NCI-H187 treated with DMSO at 0.1 percent for 48 hours (cell line): ENCODE data around the gene TBX15.
"Not testable (repeated sequence)": the region's sequence is repeated elsewhere in the genome, so short reads cannot be mapped to it uniquely, and the experiment has no call there.

Experiments used
- DNase-seq: peaks from one replicate; lab custom pipeline; 2025; lab: John Stamatoyannopoulos, UW

TBX15 gene

DNA sequence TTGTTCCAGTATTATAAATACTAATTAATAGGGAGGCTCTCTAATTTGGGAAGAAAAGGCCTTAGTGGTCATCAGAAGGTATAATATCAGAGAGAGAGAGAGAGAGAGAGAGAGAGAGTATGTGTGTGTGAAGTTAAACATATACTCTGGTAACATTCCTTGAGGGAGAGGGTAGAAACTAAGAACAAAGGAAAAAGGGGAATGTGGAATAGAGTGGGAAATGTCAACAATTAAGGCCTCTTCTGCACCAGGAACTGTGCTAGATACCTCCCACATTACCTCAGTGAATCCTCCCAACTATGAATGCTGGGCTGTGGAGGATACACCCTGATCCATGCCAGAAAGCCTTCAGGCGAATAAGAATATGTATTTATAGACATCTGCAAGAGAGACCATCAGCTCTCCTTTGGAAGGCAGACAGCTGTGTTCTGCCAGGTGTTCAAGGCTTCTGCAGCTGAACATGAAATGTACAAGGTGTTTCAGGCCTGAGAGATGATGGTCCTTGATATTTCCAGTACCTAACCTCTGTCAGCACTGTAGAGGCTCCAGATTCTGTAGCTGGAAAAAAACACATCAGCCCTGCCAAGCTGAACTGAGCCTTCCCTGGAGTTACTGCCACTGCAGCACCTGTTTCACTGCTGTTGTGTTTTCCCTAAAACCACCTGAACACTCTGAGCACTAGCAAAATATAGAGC lies 29.1 kb downstream of the TBX15 start:
- no peak for DNase-seq

DNA sequence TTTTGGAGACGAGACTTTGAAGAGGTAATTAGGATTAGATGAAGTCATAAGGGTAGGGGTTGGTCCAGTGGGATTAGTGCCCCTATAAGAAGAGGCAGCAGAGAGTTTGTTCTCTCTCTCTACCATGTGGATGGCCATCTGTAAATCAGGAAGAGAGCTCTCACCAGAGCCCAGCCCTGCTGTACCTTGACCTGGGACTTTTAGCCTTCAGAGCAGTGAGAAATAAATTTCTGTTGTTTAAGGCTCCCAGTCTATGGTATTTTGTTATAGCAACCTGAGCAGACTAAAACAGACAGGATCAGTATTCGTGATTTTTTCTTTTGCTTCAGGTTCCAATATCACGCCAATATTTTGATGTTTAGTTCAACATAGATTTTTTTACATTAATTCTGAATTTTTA lies 30.0 kb downstream of the TBX15 start:
- no peak for DNase-seq

DNA sequence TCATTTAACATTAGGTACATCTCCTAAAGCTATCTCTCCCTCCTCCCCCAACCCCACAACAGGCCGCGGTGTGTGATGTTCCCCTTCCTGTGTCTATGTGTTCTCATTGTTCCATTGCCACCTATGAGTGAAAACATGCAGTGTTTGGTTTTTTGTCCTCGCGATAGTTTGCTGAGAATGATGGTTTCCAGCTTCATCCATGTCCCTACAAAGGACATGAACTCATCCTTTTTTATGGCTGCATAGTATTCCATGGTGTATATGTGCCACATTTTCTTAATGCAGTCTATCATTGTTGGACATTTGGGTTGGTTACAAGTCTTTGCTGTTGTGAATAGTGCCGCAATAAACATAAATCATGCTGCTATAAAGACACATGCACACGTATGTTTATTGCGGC lies 30.6 kb downstream of the TBX15 start:
- not testable (repeated sequence) for DNase-seq

DNA sequence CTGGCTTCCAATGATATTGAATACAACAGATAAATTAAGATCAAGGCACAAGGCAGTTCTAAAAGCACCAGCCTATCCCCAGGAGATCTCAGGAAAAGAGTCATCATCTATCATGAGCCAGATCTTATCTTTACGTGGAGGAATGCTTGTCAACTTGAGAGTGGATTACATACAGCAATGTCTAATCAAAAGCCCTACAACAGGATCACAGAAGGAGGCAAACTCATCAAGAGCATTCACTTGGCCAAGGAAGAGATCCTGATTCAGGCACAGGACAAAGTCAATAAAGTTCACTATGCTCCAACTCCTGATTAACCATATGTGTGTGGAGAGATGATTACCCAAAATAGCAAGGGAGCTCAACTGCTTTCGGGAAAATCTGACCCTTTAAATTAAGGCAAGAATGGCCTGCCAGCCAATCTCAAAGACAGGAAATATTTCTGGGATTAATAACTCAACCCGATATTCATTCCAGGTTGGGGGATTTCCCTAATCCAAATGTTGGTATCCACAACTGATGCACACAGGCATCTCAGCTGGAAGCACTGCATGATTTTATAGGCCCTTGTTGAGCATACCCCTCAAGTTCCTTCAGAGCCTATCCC lies 33.7 kb downstream of the TBX15 start:
- no peak for DNase-seq

DNA sequence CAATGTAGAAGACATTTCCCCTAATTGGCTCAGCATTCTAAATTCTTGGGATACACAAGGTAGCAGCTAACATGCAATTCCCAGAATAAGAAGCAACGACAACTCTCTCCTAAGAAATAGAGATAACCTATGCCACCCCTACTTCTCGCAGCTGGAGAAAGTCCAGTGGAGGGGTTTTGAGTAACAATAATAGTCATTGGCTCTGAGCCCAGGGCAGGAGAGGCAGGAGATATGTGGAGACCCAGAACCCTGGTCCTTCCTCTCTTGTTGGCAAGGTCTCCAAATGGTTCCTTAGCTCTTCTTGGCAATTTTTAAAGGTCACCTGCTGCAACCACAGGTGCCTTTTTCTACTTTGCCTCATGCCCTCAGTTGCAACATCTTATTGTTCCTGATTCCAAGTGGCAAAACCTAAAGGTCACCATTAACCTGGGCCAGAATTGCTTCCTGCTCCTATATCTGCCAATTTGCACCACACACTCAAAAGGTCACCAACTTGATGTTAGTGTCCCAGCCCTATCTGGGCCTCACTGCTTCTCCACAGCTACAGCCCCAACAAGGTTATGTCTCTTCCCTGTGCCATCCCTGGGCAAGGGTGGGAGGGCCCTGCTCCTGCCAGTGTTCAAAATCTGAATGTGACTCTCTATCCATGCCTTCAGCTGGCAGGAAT lies 36.7 kb downstream of the TBX15 start:
- no peak for DNase-seq

DNA sequence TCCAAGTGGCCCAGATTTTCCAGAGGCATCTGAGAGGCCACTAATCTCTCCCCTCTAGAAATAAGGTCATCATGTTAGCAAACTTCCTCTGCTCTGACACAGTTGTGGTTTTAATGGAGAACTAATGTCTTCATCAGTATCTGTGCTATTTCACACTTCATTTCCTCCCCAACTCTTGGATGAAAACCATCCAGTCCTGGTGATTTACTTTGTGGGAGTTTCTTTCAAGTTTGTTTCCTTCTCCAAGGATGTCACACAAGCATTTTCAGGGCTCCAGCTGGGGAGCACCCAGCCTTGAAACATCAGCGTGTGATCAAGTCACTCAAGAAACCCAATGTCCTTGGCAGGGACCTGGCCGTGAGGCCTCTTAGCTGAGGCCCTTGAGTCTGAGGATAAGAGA lies 38.8 kb downstream of the TBX15 start:
- no peak for DNase-seq

DNA sequence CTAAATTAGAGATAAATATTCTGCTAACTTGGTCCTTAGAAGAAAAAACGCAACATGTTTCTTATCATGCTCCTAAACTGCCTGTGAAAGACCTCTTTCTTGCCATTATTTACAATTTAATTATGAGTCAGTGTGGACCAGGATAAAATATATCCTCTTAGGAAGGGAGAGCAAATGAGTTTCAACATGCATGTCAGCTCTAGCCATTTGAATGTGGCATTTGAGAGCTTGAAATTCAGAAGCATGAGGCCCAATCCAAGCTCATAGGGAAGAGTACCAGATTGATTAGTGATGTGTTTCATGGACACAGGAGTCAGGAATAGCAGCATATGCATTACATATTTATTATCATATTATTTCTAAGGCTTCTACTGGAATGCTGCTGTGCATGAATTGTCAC lies 39.3 kb downstream of the TBX15 start:
- no peak for DNase-seq

DNA sequence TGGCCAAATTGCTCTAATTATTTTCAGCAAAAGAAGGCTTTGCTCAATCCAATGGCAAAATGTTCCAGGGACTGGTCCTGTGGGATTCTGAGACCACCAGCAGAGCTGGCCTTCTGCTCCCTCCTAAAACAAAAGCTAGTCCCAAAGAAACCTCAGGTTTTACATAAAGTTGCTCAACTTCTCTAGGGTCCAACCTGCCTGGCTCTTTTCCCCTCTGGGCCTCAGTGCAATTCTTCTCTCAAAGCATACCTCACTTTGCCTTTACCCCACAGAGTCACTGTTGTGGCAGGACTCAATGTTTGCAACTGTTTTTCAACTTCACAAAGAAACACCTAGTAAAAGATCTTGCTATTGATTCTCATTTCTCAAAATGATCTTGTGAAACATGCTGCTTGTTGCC lies 39.8 kb downstream of the TBX15 start:
- no peak for DNase-seq

DNA sequence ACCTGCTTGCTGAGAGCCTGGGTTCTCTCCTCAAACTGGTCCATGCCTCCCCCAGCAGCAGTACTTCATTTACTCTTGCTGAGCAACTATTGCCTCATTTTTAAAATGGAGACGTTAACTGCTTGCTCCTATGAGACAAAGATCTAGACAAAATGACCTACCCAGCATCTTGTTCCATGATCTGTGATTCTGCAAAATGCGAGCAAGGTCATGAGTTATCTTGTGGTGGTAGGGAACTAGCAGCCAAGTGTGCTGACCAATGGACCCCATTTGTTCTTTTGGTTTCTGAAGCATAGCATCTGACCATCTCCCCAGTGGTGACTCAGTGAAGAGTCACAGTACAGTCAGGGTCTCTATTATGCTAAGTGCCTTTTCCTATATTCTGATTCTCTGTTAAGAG lies 40.4 kb downstream of the TBX15 start:
- DNase-seq, result no peak

DNA sequence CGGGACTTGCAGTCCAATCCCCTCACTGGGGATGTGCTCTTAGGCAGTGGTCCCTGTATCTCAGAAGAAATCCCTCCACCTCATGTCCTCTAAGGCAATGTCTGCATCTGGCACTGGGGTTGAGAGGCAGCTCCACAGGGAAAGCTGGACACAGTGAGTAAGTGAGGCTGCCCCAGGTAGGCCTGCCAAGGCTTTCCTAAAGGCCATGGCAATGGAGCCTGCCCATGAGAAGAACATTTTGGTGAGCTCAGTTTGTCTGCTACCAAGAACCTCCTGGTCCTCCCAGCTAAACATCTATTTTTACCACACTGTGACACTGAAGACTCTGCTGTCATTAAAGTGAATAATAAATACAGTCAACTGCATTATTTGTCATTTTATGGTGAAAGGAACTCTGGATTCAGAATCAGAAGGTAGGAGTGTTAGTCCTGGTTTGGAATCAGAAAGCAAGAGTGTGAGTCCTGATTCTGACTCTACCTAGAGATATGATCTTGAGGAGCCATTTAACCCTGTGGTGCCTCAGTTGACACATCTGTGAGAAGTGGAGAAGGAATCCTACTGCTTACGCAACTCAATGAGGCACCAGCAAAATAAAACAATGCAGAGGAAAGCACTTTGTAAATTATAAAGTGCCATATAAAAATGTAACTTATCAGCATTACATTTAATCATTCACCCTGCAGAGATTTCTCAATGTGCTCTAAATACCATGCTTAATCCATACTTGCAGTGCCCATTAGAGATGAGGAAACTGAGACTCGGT lies 41.0 kb downstream of the TBX15 start:
- DNase-seq, result no peak

DNA sequence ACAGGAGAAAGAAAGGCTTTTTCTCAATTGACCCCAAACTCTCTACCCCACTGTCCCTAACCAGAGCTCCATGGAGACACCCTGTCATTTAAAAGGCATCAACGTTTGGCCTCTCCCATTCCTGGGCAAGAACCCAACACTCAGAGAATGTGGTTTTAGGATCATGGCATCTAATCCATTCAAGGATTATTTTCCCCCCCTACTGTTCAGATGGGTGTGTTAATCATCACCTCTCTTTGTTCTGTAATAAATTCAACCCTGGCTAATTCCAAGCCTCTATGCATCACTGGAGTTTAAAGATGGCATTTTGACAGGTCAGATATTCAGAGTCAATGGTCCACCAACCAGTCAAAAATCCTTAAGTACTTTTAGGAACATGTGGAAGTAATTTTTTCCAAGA lies 42.7 kb downstream of the TBX15 start:
- no peak for DNase-seq

DNA sequence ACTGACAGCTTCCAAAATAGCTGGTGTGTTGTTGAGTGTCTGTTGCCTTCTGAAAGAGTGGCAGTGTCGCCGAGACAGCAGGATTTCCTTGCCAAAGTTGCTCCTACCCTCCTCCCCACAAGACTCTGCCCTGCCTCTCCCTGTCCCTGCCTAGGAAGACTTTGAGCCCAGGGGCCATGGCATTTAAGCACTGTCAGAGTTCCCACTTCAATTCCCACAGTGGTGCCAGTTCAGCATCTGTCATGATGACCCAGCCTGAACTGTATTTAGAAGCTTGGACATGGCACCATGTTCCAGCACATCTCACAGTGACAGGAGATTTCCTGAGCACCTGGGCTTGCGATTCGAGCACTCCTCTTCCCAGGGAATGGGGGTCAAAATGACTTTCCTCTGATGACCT lies 43.6 kb downstream of the TBX15 start:
- no peak for DNase-seq

DNA sequence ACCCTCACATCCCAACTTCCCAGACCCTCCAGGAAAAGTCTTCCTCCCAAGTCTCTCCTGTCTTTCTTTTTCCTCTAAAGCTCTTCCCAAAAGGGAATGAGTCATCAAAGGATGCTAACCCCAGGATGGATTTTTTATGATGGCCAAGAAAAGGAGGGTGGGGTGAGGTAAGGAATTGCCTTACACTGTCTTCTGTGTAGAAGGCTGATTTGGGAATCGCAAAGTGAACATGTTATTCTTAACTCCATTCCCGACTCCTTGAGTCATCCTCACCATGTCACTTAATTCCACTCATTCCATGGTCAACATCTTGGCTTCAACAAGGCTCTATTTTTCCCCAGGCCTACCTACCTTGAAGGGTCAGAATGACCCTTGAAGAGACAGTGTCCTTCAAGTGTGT lies 44.0 kb downstream of the TBX15 start:
- no peak for DNase-seq

DNA sequence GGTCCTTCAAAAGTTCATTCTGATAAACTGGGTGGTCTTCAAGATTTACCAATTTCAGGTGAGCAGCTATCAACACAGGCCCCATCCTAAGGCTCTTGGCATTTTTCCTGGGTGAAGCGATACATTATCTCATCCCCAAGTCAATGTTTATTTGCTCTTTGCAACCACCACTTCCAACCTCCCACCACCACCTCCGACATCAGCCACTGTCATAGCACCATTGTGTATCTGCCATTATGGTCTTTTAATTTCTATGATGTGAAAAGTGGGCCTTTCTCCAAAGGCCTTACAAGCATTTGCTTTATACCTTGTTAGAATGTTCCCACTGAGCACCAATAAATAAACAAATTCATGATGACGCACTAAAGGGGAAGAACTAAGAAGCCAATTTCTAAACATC lies 47.2 kb downstream of the TBX15 start:
- DNase-seq, result no peak

DNA sequence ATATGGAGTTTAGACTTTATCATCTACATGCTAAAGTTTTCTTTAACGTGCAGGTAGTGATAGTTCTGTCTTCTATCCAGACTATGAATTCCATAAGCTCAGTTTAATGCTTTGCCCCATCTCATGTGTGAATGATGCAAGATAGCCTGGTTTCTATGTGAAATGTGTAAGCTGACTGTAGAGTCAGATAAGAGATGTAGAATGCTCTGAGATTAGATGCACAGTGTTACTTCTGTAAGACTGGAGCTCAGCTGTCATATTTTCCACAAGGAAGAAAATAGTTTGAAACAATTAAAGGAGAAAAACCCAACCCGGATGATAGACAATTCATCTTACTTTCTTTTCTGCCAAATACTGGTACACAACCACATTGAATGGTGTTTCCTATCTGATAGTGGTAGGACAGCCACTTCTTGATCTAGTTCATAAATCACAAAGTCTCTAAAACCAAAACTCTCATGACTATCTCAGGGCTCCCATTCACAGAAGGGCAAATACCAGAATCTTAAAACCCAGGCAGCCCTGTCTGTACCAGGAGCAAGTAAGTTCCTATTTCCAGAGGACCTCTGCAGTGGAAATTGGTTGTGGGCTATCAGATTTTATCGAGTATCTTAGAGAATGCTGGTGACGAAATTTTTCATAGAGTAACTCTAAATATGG lies 50.6 kb downstream of the TBX15 start:
- no peak for DNase-seq

DNA sequence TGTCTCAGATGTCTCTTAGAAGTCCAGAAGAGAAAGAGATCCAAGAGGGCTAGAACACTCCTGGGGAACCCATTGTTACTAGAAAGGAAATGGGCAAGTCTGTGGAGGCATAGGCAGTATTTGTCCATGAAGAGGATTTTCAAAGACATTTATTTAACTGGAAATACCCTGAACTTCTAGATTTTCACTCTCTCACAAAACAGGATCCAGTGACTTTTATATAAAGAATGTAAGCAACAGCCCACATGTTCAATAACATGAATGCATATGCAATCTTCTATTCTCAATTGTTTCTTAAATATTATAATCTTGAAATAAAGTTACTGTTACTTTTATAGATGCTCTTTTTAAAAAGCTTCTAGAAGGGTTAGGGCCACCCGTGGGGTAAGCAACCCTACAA lies 53.4 kb downstream of the TBX15 start:
- DNase-seq, result no peak

DNA sequence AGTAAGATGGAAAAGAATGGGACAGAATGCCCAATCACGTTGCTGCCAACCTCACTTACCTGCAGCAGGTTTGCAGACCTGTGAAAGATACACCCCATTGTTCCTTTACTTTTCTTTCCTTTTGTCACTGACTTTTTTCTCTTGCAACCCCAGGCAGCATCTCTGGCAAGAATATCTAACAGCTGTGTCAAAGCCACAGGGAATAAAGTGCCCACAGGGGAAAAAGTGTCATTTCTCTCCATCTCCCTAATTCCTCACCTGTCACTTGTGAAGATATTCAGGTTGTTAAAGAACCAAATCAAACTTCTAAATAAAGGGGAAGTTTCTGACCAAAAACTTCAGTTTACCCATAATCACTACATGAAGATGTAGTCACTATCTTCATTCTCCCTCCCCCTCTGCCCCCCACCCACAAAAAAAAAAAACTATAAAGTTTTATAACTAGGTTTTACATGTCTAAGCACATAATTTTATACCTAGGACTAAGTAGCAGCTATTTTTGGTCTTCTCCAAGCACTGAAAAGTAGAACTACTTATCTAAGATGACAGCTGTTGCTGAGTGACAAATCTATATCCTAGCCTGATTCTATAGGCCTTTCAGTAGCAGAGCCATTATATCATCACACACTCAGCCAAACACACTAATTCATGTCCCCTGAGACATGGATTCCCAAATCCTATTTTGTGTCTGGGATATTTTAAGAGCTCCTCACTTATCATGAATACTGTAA lies 54.9 kb downstream of the TBX15 start:
- no peak for DNase-seq

DNA sequence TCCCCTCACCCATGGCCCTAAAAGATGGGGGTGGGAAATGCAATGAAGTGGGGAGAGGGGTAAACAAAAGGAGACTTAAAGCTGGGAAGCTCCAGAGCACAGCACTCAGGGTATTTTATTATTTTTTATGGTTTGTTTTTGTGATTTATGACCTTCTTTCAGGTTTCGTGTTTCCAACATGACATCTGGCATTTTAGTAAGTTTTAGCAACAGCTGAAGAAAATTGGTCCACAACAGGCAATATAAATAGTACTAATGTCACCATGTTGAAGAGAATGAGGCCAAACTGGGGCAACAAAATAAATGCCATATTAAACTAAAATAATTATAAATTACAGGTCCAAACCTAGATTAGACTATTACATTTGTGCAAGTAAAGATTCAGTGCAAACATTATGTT lies 56.3 kb downstream of the TBX15 start:
- no peak for DNase-seq

DNA sequence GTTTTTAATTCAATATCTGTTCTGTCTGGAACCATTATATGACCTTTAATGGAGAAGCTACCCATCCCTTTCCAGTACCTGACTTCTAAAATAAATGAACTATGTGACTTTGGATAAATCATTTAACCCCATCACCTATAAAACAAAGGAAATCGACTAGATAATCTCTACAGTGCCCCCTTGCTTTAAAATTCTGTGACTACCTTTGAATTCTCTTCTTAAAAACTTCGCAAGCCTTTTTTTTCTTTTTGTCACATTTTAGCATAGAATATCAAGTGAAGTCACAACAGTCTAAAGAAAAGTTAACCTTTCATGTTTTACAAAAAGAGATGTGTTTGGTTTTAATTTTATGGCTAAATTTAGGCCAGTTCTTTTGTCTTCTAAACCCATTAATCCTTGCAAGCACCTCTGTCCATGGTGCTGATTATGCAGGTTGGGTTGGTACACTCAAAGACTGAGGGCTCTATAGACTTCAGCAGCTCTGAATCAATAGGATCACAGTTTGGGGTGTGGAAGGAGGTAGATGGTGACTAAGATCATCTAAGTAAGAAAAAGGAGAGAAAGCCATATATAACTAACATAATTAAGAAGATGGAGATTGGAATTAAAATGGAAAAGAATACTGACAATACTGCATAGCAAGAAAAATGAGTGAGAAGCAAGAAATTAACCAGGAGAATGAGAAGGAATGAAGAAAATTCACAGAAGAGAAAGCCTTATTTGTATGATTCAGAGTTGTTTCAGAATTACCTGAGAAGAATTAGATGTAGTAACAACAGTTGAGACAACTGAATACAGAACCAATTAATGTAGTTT lies 59.2 kb downstream of the TBX15 start:
- DNase-seq, result no peak

DNA sequence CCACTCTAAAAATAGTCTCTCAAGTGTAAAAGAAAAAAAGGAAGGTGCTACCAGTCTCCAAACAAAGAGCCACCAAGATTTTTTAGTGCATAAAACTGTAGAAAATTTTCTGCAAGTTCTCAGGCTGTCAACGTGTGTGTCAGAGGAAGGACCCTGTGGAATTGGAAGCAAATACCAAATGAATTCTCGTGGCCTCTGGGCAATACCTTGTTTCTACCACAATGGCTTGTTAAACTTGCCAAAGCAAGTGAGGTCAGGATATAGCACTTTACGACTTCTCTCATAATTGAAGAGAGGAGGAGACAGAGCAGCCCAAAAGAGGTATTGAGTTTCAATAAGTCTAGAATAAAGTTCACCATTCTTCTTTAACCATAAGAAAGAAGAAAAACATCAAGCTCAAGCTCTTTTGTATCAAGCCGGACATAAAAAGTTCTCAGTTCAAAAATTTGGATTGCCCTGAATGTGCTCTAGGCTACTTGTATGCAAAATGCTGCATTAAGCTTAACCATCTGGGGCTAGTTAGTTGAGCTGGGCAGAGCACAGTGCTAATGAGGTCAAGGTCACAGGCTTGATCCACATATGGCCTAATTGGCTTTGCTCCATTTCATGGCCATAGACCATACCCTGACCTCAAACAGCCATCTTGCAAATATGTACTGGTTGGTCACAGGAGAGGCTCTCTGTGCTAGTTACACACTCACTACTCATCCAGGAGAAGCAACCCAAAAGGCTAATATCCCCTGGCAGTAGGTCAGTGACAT lies 60.5 kb downstream of the TBX15 start:
- DNase-seq, result no peak
